ENCODE data around the gene ZNF331. TPM values are rescaled to one million over a fixed set of nuclear protein-coding genes. Genes with fewer than 3 reads are reported as not detected.
A peak's percentile ranks its signal among the peaks of the same experiment; 100 is the strongest.
"Not testable (repeated sequence)": the region's sequence is repeated elsewhere in the genome, so short reads cannot be mapped to it uniquely, and the experiment has no call there.

Gene ZNF331
- total RNA-seq, 4 donors from 2014 or later: 31.0 to 52.5 (median 38.2) TPM

DNA sequence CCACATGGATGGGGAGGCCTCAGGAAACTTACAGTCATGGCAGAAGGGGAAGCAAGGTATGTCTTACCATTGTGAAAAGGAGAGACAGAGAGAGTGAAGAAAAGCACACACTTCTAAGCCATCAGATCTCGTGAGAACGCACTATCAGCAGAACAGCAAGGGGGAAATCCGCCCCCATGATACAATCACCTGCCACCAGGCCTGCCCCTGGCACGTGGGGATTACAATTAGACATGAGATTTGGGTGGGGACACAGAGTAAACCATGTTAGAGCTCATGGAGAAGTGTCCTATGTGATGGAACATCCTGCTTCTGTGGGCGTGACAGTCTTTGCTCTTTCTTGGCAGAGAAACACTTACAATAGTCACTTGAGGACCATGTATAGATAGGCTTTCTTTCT is 28.1 kb upstream of the ZNF331 start:
- DNase-seq: no peak
- Histone ChIP-seq H3K4me1 (no peaks in the 10 kb centered on the region), H3K4me3 (replicated peaks in 1 of 3) (no peak overlapping the region), H3K36me3 (no peaks in the 10 kb centered on the region), H3K27ac (no peak overlapping the region), H3K9me3 (no peaks in the 10 kb centered on the region), H3K27me3 (no peaks in the 10 kb centered on the region)
- WGBS, 2 donors: 58 to 71% methylated on average over 5 of the region's 5 CpGs
- no peak for TF ChIP-seq POLR2A (IDR thresholded peaks at IDR 0.05)
- TF ChIP-seq, protein P1, sequence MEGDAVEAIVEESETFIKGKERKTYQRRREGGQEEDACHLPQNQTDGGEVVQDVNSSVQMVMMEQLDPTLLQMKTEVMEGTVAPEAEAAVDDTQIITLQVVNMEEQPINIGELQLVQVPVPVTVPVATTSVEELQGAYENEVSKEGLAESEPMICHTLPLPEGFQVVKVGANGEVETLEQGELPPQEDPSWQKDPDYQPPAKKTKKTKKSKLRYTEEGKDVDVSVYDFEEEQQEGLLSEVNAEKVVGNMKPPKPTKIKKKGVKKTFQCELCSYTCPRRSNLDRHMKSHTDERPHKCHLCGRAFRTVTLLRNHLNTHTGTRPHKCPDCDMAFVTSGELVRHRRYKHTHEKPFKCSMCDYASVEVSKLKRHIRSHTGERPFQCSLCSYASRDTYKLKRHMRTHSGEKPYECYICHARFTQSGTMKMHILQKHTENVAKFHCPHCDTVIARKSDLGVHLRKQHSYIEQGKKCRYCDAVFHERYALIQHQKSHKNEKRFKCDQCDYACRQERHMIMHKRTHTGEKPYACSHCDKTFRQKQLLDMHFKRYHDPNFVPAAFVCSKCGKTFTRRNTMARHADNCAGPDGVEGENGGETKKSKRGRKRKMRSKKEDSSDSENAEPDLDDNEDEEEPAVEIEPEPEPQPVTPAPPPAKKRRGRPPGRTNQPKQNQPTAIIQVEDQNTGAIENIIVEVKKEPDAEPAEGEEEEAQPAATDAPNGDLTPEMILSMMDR (IDR thresholded peaks at IDR 0.05): no peak
- intact Hi-C loops (cut with DNase I): loop anchor here (10.0 kb wide), 1 partner anchor 75 kb away; the partner anchor contains the start of gene ZNF761

DNA sequence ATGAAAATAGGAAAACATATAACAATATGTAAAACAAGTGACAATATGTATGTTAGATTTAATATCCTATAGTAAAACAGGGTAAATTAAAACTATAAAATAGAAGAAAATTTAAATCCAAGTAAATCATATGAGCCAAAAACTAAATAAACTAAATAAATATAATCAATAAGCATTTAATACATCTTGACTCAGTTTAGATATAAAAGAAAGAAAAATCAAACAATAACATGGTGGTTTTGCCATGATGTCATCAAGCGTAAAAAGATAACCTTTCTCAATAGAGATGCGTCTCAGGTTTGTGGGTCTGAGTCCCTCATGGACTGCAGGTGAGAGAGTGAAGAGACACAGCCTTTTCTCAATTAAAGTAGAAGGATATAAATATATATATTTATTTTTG is 26.6 kb upstream of the ZNF331 start:
- 96 to 97% methylated on average over 2 of the region's 2 CpGs for WGBS, 2 donors
- no peaks in the 10 kb centered on the region for H3K36me3 ChIP-seq
- DNase-seq: no peak
- TF ChIP-seq POLR2A (IDR thresholded peaks at IDR 0.05): no peak
- TF ChIP-seq, protein P1 (IDR thresholded peaks at IDR 0.05): no peak
- H3K27ac ChIP-seq: no peak overlapping the region
- H3K4me3 ChIP-seq (replicated peaks in 1 of 3): no peak overlapping the region
- intact Hi-C loops (cut with DNase I): loop anchor here (10.0 kb wide), 1 partner anchor 77 kb away; the partner anchor contains the start of gene ZNF761
- H3K27me3 ChIP-seq: no peaks in the 10 kb centered on the region
- no peaks in the 10 kb centered on the region for H3K4me1 ChIP-seq
- H3K9me3 ChIP-seq: no peaks in the 10 kb centered on the region

DNA sequence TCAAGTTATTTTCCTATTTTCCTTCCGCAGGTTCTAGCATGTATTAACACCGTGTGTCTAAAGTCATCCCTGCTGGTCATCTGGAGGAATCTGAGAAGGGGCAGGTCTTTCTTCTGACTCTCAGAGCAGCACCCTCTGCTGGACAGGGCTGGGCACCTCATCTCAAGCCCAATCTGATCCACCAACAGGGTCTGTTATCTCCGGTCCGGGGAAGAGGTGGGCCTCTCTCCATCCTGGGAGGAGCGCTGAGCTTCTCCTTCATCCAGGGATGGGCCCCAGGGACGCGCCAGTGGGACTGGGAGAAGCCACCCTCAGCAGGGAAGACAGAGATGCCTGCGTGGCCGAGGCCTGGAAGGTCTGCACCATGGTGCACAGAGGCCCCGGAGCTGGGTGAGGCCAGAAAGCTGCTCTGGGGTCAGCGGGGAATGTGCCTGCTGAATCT is 26.0 kb upstream of the ZNF331 start:
- Histone ChIP-seq H3K9me3 (no peaks in the 10 kb centered on the region), H3K27ac (no peak overlapping the region), H3K4me1 (no peaks in the 10 kb centered on the region), H3K36me3 (no peaks in the 10 kb centered on the region), H3K27me3 (no peaks in the 10 kb centered on the region), H3K4me3 (replicated peaks in 1 of 3) (no peak overlapping the region)
- TF ChIP-seq, protein P1 (IDR thresholded peaks at IDR 0.05): peak; percentile 27 to 73 (median 62)
- no peak for TF ChIP-seq POLR2A (IDR thresholded peaks at IDR 0.05)
- peak; percentile 70 to 71 for DNase-seq
- WGBS, 2 donors: 28 to 36% methylated on average over 11 of the region's 11 CpGs
- intact Hi-C loops (cut with DNase I): loop anchor here (10.0 kb wide), 1 partner anchor 77 kb away; the partner anchor contains the start of gene ZNF761

DNA sequence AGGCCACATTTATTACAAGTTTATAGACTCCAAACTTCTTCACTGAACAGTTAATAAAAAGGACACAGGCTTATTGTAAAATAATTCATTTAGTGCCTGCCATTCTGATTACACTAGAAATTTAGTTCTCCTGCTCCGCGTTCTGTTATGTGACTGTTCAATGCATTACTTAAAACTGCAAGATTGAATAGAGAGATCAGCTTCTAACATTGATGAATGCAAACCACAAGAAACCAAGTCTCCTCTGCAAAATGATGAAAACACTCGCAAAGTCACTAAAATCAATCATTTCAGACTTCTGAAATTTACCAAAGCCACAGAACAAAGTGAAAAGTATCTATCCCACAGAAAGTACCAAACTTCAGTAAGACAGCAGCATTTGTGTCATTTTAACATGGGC is 22.9 kb upstream of the ZNF331 start:
- not testable (repeated sequence) for DNase-seq; H3K4me1 ChIP-seq; H3K4me3 ChIP-seq (replicated peaks in 1 of 3); H3K9me3 ChIP-seq; H3K27ac ChIP-seq; H3K27me3 ChIP-seq; H3K36me3 ChIP-seq
- intact Hi-C loops (cut with DNase I): loop anchor here (10.0 kb wide), 1 partner anchor 80 kb away; the partner anchor contains the start of gene ZNF761
- WGBS, 2 donors: 94 to 97% methylated on average over 3 of the region's 3 CpGs

DNA sequence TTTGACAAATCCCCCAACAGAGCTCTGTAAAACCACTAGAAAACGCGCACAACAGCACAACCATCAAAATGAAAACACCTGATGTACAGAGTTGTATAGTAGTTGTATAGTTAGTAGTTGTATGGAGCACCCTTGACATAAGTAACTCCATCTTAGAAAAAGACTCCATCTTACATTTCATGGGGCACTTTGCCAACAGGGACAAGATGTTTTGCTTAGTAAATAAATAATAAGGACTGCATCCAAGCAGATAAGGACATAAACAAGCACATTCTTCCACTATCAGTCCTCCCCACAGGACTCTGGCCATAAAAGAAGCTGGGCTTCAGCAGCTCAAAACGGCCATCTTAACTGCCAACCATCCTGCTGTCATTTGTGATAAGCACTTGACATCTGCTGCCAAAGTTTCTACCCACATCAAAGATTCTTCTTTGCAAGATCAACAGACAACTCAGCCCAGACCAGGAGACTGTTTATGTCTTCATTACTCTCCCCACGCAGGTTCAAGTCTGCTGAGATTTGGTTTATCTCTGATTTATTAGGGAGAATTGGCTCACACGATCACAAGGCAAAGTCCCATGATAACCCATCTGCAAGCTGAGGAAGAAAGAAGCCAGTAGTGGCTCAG is 20.7 kb upstream of the ZNF331 start:
- intact Hi-C loops (cut with DNase I): loop anchor here (10.0 kb wide), 1 partner anchor 82 kb away; the partner anchor contains the start of gene ZNF761
- 74 to 85% methylated on average over 5 of the region's 5 CpGs for WGBS, 2 donors

More for the DNA sequence above, 20.7 kb upstream of the ZNF331 start:
- TF ChIP-seq, protein P1 (IDR thresholded peaks at IDR 0.05): no peak
- no peak for TF ChIP-seq POLR2A (IDR thresholded peaks at IDR 0.05)
- Histone ChIP-seq H3K36me3 (no peaks in the 10 kb centered on the region), H3K4me3 (replicated peaks in 1 of 3) (no peak overlapping the region), H3K4me1 (peaks cover 7 to 11% of the 10 kb centered on the region in 2 donors), H3K9me3 (no peaks in the 10 kb centered on the region), H3K27me3 (no peaks in the 10 kb centered on the region), H3K27ac (no peak overlapping the region)
- no peak for DNase-seq

Measured in thyroid gland (tissue), 4 donors.